NCI-H2227 (cell line): ENCODE data around the gene SUPT7L.

Experiments
- DNase-seq: peaks from one replicate; lab custom pipeline; 2025; ENCODE audit not compliant: unreplicated experiment; lab: John Stamatoyannopoulos, UW

Gene SUPT7L

GRCh38 chr2:27663285-27664153, at the start of gene SUPT7L, which contains the start of gene SLC4A1AP:
SUPT7L (minus strand) TSS chr2:27663614; CDS start chr2:27662192, 1,422 bp downstream.
SLC4A1AP (plus strand) TSS chr2:27663889; CDS start chr2:27663915, 26 bp downstream.
- peak; percentile 89 for DNase-seq

GRCh38 chr2:27713201-27713600, 49.8 kb upstream of the SUPT7L start:
- no peak for DNase-seq

- DNase-seq = no peak
These were observed 49.1 kb upstream of the SUPT7L start for GRCh38 chr2:27712522-27712921.

- DNase-seq = no peak
These were observed 48.4 kb upstream of the SUPT7L start for GRCh38 chr2:27711804-27712203.

- DNase-seq = no peak
These were observed 47.4 kb upstream of the SUPT7L start for GRCh38 chr2:27710640-27711430.

GRCh38 chr2:27709960-27710575, 46.7 kb upstream of the SUPT7L start:
- no peak for DNase-seq

GRCh38 chr2:27709326-27709725, 45.9 kb upstream of the SUPT7L start:
- no peak for DNase-seq

GRCh38 chr2:27708666-27709065, 45.3 kb upstream of the SUPT7L start:
- DNase-seq = no peak

- no peak for DNase-seq
These were observed 44.8 kb upstream of the SUPT7L start for GRCh38 chr2:27708257-27708654.

- DNase-seq = no peak
These were observed 44.2 kb upstream of the SUPT7L start for GRCh38 chr2:27707462-27708256.

- no peak for DNase-seq
These were observed 42.6 kb upstream of the SUPT7L start for GRCh38 chr2:27705851-27706622.

- DNase-seq = no peak
These were observed 41.0 kb upstream of the SUPT7L start for GRCh38 chr2:27704342-27704876.

- peak; percentile 89 for DNase-seq
These were observed 40.4 kb upstream of the SUPT7L start for GRCh38 chr2:27703638-27704341.

GRCh38 chr2:27702302-27702701, 38.9 kb upstream of the SUPT7L start:
- no peak for DNase-seq

GRCh38 chr2:27701676-27702075, 38.3 kb upstream of the SUPT7L start:
- DNase-seq = no peak

- no peak for DNase-seq
These were observed 34.2 kb upstream of the SUPT7L start for GRCh38 chr2:27697660-27698059.

GRCh38 chr2:27690052-27690451, 26.6 kb upstream of the SUPT7L start:
- DNase-seq = no peak

GRCh38 chr2:27689424-27689823, 26.0 kb upstream of the SUPT7L start:
- DNase-seq = no peak

- DNase-seq = no peak
These were observed 23.8 kb upstream of the SUPT7L start for GRCh38 chr2:27687232-27687631.
